ENCODE data around the gene PROM2.

The PROM2 gene

DNA sequence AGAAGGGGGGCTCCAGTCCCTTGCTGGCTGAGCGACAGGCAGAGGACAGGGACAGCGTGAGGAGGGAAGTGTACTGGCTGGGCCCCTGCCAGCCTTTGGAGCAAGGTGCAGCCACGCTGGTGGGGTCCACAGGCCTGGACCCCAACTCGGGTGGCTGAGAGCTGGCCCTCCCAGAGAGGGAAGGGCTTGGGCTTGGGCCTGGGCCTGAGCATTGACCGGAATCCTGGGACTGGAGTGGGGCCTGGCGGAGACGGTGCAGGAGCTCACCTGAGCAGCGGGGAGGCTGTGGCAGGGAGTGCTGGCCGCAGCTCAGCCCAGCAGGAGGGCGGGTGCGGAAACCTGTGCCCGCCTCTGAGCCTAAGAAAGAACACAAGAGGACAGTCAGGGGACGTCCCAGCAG, 50.8 kb downstream of the PROM2 start:
- no peak for DNase-seq

DNA sequence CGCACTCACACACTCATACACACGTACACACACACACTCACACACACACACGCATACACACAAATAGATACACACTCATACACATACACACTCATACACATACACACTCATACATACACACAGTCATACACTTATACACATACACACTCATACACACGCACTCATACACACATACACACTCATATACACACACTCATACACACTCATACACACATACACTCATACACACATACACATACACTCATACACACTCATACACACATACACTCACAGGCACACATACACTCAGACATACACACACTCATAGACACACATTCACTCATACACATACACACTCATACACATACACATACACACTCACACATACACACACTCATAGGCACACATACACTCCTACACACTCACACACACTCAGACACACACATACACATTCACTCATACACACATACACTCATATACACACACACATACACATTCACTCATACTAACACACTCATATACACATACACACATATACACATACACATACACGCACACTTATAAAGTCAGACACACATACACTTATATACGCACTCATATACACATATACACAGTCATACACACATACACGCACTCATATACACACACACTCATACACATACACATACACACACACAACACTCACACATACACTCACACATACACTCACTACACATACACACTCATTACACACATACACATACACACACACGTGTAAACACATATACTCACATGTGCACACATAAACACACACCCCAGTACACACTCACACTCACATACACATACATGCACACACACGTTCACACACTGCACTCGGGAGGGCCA, 51.6 kb downstream of the PROM2 start:
- no peak for DNase-seq

DNA sequence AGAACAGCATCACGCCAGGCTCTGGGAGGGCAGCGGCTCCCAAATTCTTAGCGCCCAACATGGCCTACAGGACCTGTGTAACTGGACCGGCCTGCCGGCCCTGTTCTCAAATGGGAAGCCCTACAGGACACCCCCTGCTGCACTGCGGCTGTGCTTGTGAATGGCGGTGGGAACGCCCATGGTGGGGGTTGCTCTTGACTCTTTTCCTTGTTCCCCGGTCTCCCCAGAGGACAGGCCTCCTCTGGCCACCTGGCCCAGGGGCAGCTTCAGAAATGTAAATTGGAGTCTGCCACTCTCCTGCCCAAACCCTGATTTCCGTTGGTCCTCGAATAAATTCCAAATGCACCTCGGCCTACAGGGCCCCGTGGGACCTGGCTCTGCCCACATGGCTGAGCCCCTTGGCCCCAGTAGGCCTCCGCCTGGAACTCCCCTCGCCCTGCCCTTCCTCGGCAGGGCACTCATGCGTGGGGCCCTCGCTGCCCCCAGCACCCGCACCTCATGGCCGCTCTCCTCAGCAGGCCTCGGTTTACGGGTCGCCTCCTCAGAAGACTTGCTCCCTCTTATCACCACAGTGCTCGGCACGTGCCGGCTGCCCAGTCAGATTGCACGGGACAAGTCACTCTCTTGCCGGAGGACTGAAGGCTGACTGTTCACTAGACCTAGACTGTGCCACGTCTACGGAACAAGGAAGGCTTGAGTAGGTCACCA, 52.3 kb downstream of the PROM2 start:
- DNase-seq: no peak

DNA sequence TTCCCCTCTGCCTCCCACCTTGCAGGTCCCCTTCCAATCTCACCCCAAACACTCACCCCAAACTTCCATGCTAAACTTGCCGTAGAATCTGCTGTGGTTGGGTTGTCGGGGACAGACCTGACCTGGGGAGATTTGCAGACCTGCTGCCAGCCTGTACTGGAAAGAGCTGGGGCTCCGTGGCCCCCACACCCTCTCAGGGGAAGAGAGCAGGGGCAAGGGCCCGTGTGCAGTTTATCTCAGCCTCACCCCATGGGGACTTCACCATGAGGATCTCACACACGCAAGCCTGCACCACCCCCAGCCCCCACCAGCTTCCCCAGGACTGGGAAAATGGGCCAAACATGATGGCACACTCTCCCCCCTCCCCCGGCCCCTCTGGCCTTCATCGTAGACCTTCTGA, 53.6 kb downstream of the PROM2 start:
- no peak for DNase-seq

DNA sequence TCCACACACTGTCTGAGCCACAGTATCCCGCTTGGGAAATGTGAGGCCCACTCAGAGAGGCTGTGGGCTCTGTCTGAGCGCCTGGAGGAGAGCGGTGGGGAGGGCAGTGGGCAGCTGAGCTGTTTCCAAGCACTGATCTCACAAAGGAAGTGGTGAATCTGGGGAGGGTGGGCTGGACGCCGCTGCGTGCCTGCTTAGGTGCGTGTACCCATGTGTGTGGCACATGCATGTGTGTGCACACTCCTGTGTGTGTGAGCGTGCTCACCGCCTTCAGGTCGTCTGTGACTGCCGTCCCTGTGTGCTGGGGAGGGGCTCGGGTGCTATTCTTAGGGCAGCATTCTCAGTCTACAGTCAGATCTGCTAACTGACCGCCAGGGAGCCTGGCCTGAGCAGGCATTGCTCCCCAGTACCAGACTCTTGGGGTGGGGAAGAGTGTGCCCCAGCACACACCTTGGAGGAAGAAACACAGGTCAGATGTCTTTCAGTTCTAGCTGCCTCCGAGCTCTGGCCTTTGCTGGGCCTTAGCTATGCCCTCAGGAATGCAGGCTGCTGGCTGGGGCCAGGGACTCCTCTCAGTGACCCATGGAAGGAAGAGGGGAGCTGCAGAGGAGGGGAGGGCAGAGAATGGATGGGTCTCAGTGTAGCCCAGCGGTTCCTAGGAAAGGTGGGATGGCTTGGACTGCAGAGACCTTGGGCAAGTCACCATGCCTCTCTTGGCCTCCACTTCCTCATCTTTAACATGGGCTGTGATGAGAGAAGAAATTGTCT, 54.3 kb downstream of the PROM2 start:
- no peak for DNase-seq

DNA sequence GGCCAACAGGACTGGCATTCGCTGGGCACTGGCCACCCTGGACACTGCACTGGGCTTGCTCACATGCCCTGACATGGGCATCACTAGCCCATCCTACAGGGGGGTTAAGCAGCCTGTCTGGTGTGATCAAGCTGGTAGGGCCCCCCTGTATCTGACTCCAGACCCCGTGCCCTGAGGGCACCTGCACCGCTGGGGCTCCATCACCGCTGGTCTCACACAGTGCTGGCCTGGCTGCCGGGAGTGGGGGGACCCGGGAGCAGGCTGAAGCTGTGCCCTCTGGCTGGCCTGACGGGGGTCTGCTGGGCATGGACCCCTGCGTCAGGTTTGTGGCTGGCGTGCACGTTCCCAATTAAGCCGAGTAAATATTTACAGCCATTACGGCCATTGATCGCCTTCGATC, 55.2 kb downstream of the PROM2 start:
- no peak for DNase-seq

DNA sequence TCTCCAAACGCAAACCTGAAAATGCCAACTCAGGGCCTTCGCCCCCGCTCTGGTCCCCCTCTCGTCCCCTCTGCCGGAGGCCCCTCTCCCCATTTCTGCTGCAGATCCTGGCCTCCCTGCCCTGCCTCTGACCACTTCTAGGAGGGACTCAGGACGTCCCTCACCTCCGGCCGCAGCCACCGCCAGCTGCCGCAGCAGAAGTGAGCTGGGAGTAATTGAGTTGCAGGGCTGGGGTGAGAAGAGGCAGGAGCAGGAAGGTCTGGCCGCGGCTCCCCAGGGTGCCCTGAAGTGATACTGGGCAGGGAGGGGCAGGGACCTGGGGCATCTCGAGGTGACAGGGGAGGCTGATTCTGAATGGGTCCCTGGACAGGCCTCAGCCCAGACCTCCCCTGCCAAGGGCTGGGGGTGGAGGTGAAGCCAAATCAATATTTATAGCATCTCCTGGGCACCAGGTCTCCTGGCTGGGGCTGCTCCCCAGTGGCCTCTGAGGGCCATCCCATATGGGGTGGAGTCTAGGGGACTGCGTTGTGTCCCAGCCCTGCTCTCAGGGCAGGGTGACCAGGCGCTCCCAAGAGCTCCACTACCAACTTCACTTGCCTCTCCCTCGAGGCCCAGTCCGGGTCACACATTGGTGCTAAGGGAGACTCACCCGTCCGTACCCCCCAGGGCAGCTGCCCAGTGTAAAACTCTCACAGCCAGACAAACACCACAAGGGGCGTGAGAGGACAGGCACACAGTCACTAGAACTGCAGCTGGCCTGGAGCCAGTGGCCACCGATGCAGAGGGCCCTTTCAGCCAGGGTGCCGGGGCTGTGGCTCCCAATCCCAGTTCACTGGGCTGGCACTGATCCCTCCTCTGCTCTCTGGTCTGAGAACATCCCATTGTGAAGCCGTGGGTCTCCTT, 55.9 kb downstream of the PROM2 start:
- no peak for DNase-seq

DNA sequence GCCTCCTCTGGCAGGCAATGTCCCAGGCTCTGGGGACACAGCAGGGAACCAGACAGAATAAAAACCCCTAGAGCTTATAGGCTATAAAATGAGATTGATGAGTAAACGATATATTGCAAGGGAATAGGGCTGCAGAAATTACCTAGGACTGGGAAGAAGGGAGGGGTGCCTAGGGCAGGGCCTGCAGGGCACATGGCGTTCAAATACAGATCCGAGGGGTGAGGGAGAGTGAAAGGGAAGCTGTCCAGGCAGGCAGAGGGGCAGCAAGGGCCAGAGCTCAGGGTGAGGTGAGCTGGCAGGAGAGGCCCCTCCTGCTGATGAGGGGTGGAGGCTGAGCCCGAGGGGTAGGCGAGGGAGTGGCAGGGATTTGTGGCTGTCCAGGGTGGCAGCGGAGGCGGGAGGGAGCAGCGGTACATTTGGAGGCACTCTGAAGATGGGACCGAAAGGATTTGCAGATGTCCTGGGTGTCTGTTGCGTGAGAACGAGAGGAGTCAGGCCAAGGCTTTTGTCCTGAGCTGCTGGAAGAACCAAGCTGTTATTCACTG, 56.6 kb downstream of the PROM2 start:
- DNase-seq: no peak

DNA sequence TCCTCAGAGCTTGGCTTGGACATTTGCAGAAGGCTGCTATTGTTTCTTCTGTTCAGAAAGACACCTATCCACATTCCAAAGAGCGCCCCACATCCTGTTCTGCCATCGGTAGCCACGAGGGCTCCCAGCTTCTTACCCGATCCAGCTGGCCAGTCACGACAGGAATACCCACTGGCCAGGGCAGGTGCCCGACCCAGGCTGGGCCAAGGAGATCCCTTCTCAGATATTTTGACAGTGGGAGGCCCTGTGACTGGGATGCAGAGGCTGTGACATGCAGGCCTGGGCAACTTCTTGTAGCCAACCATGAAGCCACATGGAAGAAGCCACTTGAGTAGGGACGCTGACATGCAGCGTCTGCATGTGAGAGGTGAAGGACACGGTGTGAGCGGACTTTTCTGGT, 57.4 kb downstream of the PROM2 start:
- no peak for DNase-seq

DNA sequence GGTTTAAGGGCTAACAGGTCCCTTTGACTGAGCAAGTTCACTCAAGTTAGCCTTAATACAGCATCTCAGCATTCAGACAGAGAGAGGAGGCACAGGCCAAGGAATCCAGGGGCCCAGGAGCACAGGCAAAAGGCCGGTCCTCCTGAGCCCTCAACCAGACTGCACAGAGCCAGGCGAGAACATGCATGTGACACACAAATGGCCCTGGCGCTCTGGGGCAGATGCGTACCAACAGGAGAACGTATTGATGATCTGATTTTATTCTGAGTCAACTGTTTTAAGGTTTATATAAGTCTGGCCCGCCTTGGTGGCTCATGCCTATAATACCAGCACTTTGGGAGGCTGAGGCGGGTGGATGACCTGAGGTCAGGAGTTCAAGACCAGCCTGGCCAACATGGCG, 57.8 kb downstream of the PROM2 start:
- DNase-seq: no peak

DNA sequence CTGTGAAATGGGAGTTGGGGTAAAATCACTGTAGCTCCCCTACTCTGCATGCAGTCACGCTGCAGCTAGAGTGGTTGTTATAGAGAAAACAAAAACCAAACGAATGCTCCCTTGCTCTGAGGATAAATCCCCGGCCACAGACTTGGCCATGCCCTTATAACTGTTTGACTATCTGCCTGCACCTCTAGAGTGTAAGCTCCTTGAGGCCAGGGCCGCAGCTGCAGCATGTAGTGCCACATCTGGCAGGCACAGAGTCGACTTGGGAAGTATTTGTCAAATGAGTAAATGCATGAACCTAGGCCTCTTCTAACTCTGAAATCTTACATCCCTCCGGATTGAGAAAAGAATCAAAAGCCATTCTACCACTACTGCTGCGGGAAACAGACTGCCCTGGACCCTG, 58.8 kb downstream of the PROM2 start:
- DNase-seq: no peak

DNA sequence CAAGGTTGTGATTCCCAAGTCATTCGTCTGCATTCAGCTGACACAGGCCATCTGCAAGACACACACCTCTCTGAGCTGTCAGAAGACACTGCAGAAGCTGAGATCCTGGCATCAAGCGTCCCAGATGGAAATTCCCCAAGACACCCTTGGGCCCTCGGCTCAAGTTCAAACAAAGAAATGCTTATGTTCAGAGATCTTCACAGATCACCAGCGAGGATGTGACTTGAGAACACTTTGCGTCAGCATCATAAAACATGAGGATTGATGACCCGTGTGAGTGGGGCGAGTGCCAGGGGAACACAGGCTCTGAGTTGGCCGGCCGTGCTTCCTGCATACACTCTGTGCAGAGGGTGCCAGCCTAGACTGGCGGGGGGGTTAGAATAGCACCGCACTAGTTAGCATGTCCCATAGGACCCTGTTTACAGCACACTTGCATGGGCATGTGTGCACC, 59.7 kb downstream of the PROM2 start:
- no peak for DNase-seq

DNA sequence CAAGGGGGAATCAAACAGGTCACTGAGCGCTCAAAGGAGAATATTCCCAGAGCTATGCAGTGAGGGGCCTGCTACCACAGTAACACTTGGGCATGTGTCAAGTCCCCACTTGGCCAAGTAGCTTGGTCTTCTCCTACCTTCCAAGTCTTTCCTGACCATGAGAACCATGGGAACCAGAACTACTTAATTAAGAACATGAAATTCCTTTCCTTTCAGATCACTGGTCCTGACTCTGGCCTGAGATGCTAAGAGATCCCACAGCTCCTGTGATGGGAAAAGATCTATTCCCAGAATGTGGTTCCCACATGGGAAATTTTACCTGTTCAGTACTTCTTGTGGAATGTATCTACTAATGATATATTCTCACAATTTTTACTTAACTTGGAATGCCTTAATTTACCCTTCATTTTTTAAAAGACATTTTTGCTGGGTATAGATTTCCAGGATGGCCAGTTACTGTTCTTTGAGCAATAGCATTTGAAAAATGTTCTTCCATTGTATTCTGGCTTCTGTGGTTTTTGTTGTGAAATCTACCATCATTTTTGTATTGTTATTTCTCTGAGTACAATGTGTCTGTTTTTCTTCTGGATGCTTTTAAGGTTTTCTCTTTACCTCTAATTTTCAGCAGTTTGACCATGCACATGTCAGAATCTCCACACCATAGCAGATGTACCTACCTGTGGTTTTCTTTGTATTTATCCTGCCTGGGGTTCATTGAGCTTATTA, 60.8 kb downstream of the PROM2 start:
- DNase-seq: no peak

DNA sequence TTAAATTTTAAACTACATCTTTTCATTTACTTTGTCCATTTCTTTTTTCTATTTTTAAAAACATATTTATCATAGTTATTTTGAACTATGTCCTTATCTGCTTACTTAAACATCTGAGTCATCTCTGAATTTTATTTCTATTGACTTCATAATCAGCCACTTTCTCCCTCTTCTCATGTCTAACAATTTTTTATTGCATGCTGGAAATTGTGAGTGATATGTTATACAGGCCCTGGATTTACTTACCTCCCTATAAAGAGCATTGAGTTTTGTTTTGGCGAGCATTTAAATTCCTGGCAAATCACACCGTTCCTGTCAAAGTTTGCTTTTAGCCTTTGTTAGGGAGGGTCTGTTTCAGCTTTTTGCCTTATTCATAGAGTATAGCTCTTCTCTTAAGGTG, 62.2 kb downstream of the PROM2 start:
- no peak for DNase-seq

DNA sequence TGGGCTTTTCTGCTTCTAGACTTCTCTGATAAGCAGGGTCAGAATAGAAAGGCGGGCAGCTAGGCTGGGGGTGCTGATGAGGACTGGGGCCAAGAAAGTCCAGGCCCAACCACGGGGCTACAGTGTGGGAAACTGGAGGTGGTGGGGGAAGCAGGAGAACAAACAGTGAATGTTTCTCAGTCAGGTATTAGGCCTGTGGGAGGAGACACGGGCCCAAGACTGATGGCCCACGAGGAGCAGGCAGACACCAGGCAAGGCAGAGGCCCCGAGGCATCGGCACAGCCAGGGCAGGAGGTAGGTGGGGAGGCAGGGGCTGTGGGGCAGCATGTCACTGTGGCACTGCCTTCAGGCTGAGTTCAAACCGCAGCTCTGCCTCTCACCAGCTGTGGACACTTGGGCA, 63.6 kb downstream of the PROM2 start:
- DNase-seq: no peak

Data from NCI-H2227 treated with DMSO at 0.1 percent for 48 hours (cell line).